HepG2 (cell line): Measurements from ENCODE around the gene AJUBA. TPM values are rescaled to one million over a fixed set of nuclear protein-coding genes. Genes with fewer than 3 reads are reported as not detected.

Experiments used
- FIP1L1 ChIP-seq: fragments of 200-400 bp; formaldehyde crosslinking; IDR thresholded peaks from 2 replicates; pipeline ENCODE4 v1.6.1; 2018; ENCODE audit warnings: low read depth, mild to moderate bottlenecking, low read length, moderate library complexity, borderline replicate concordance; ENCODE audit not compliant: insufficient read depth
- FOXA3 ChIP-seq: IDR thresholded peaks from 2 replicates; pipeline ENCODE4 v1.6.1; 2016; ENCODE audit warnings: missing genetic modification reagents, missing compliant biosample characterization
- HNRNPH1 ChIP-seq: fragments of 200-400 bp; formaldehyde crosslinking; optimal IDR thresholded peaks from 2 replicates; pipeline ENCODE3; 2017; ENCODE audit warnings: mild to moderate bottlenecking, low read depth, low read length
- IKZF4 ChIP-seq: sonication (generic); formaldehyde crosslinking; IDR thresholded peaks from 2 replicates; pipeline ENCODE4 v1.5.1; 2020; ENCODE audit warnings: borderline replicate concordance, mild to moderate bottlenecking, low read depth, missing genetic modification reagents; ENCODE audit errors: not compliant biosample characterization
- MAFF ChIP-seq: IDR thresholded peaks from 2 replicates; pipeline ENCODE4 v1.6.1; 2011; ENCODE audit warnings: low read depth, low read length, improper control_type of control experiment
- NFIB ChIP-seq: sonication (generic); formaldehyde crosslinking; IDR thresholded peaks from 2 replicates; pipeline ENCODE4 v1.9.0; 2021; ENCODE audit warnings: missing genetic modification reagents, mild to moderate bottlenecking, borderline replicate concordance
- REXO4 ChIP-seq: sonication (generic); formaldehyde crosslinking; IDR thresholded peaks from 2 replicates; pipeline ENCODE4 v1.8.0; 2022; ENCODE audit warnings: missing genetic modification reagents, mild to moderate bottlenecking, borderline replicate concordance
- RNF2 ChIP-seq: fragments of 450-650 bp; conservative IDR thresholded peaks from 2 replicates; pipeline ENCODE4 v1.6.1; 2016; ENCODE audit warnings: low read depth
- SP140L ChIP-seq: sonication (generic); formaldehyde crosslinking; IDR thresholded peaks from 2 replicates; pipeline ENCODE4 v1.4.0; 2020; ENCODE audit warnings: missing genetic modification reagents, borderline replicate concordance
- SSRP1 ChIP-seq: IDR thresholded peaks from 2 replicates; pipeline ENCODE4 v1.6.1; 2016; ENCODE audit warnings: control low read depth
- ZFP36 ChIP-seq: fragments of 150-350 bp; IDR thresholded peaks from 2 replicates; pipeline ENCODE4 v1.6.1; 2018; ENCODE audit warnings: borderline replicate concordance, low read length, low read depth; ENCODE audit not compliant: partially characterized antibody
- ZFP41 ChIP-seq: sonication (generic); formaldehyde crosslinking; IDR thresholded peaks from 2 replicates; pipeline ENCODE4 v1.4.0; 2020; ENCODE audit warnings: mild to moderate bottlenecking, missing genetic modification reagents, borderline replicate concordance
- ZKSCAN1 ChIP-seq: fragments of 150-350 bp; IDR thresholded peaks from 2 replicates; pipeline ENCODE4 v1.6.1; 2014; ENCODE audit warnings: low read length
- ZMAT3 ChIP-seq: sonication (generic); formaldehyde crosslinking; conservative IDR thresholded peaks from 2 replicates; pipeline ENCODE4 v1.7.0; 2021; ENCODE audit warnings: missing genetic modification reagents
- ZMYM4 ChIP-seq: sonication (generic); formaldehyde crosslinking; IDR thresholded peaks from 2 replicates; pipeline ENCODE4 v1.8.1; 2023; ENCODE audit warnings: mild to moderate bottlenecking, missing genetic modification reagents
- ZNF207 ChIP-seq: fragments of 450-650 bp; IDR thresholded peaks from 2 replicates; pipeline ENCODE4 v1.6.1; 2016; ENCODE audit warnings: antibody characterized with exemption, borderline replicate concordance
- ZNF282 ChIP-seq: fragments of 450-650 bp; IDR thresholded peaks from 2 replicates; pipeline ENCODE4 v1.6.1; 2018; ENCODE audit not compliant: partially characterized antibody
- ZNF326 ChIP-seq: sonication (generic); formaldehyde crosslinking; IDR thresholded peaks from 2 replicates; pipeline ENCODE4 v1.4.0; 2020; ENCODE audit warnings: missing genetic modification reagents, borderline replicate concordance
- ZNF468 ChIP-seq: sonication (generic); formaldehyde crosslinking; IDR thresholded peaks from 2 replicates; pipeline ENCODE4 v1.8.0; 2022; ENCODE audit warnings: mild to moderate bottlenecking, moderate library complexity, missing genetic modification reagents
- ZNF512B ChIP-seq: sonication (generic); formaldehyde crosslinking; IDR thresholded peaks from 2 replicates; pipeline ENCODE4 v1.5.1; 2020; ENCODE audit warnings: missing genetic modification reagents, mild to moderate bottlenecking, borderline replicate concordance
- ZNF550 ChIP-seq: sonication (generic); formaldehyde crosslinking; IDR thresholded peaks from 2 replicates; pipeline ENCODE4 v1.4.0; 2020; ENCODE audit warnings: mild to moderate bottlenecking, missing genetic modification reagents, borderline replicate concordance
- ZNF615 ChIP-seq: sonication (generic); formaldehyde crosslinking; IDR thresholded peaks from 2 replicates; pipeline ENCODE4 v1.5.0; 2020; ENCODE audit warnings: mild to moderate bottlenecking, missing genetic modification reagents, borderline replicate concordance
- ZNF670 ChIP-seq: sonication (generic); formaldehyde crosslinking; IDR thresholded peaks from 2 replicates; pipeline ENCODE4 v1.8.0; 2022; ENCODE audit warnings: mild to moderate bottlenecking, missing genetic modification reagents, borderline replicate concordance
- ZNF768 ChIP-seq: sonication (generic); formaldehyde crosslinking; IDR thresholded peaks from 2 replicates; pipeline ENCODE4 v1.4.0; 2020; ENCODE audit warnings: missing genetic modification reagents
- ZNF800 ChIP-seq: sonication (generic); formaldehyde crosslinking; IDR thresholded peaks from 2 replicates; pipeline ENCODE4 v1.4.0; 2020; ENCODE audit warnings: missing genetic modification reagents
- polyA plus RNA-seq, 8 experiments: library from polyadenylated mRNA; depleted of rRNA in 3 of 8; stranded (reverse) in 7 of 8; unstranded in 1 of 8; fragments of >200 nt; fragmentation: Illumina TruSeq in 4 of 8; extraction: Trizol in 4 of 8; gene quantifications; 2 replicates each; pipeline versions ENCODE4 v1.2.1 to v1.2.3, GENCODE V29; 2011 to 2016; ENCODE audit warnings: low read depth in 4 of 8, missing spikeins in 1 of 8, mixed read lengths in 1 of 8; ENCODE audit not compliant: insufficient read depth in 1 of 8
- total RNA-seq, 5 experiments: library from RNA; depleted of rRNA; stranded (reverse); fragments of >200 nt; fragmentation: Illumina TruSeq; extraction: Trizol; gene quantifications; 2 replicates each; pipeline ENCODE4 v1.2.3, GENCODE V29; 2016; ENCODE audit warnings: low read depth in 1 of 5

The AJUBA gene
- total and polyA plus RNA-seq, 2 of the 13 experiments (the other 11 are each of a cell fraction or from before 2014, with no cell fraction given): 157 to 241 TPM

- TF ChIP-seq ZNF207 (no peak), NFIB (CRISPR knock-in tag) (no peak), ZKSCAN1 (no peak), REXO4 (CRISPR knock-in tag) (no peak), ZMAT3 (CRISPR knock-in tag) (no peak), ZNF670 (peak; percentile 22), HNRNPH1 (no peak), ZNF615 (CRISPR knock-in tag) (0 out of 2 replicates have a peak, but pooled peaks have one; percentile 18), ZNF282 (no peak), ZFP41 (peak; percentile 4; the same call in 1 of the 2 replicates), SP140L (CRISPR knock-in tag) (no peak; the same call in 1 of the 2 replicates), FIP1L1 (no peak), ZNF768 (CRISPR knock-in tag) (0 out of 2 replicates have a peak, but pooled peaks have one; percentile 2), FOXA3 (no peak), ZNF550 (no peak), SSRP1 (CRISPR knock-in tag) (0 out of 2 replicates have a peak, but pooled peaks have one; percentile 22), ZFP36 (no peak), ZNF512B (CRISPR knock-in tag) (peak; percentile 62), ZMYM4 (CRISPR knock-in tag) (no peak), ZNF326 (CRISPR knock-in tag) (no peak), IKZF4 (CRISPR knock-in tag) (peak; percentile 3), ZNF468 (CRISPR knock-in tag) (no peak; the same call in 1 of the 2 replicates), ZNF800 (no peak), RNF2 (no peak), MAFF (peak; percentile 55; the same call in 1 of the 2 replicates)
These were observed 52.4 kb downstream of the AJUBA start (continued) for GRCh38 chr14:22929961-22930364.
